ENCODE measurements around the gene PRDX6. TPM values are rescaled to one million over a fixed set of nuclear protein-coding genes. Genes with fewer than 3 reads are reported as not detected.
"Not testable (repeated sequence)": the region's sequence is repeated elsewhere in the genome, so short reads cannot be mapped to it uniquely, and the experiment has no call there.

Gene PRDX6
- total RNA-seq, 4 donors from 2014 or later: 141 to 247 (median 175) TPM

- peaks cover 0 to 23% (median 9%) of the 10 kb centered on the region in 3 donors for H3K4me1 ChIP-seq
- no peak overlapping the region for H3K27ac ChIP-seq
- H3K9me3 ChIP-seq: peaks cover 0 to 2% (median 0%) of the 10 kb centered on the region in 3 donors
- no peaks in the 10 kb centered on the region for H3K36me3 ChIP-seq
- WGBS, 2 donors: 86% methylated on average over 2 of the region's 2 CpGs
- no peak overlapping the region for H3K4me3 ChIP-seq
- intact Hi-C loops (cut with DNase I): no loop called here
- TF ChIP-seq POLR2A (IDR thresholded peaks at IDR 0.05): no peak
- TF ChIP-seq CTCF (IDR thresholded peaks at IDR 0.05): no peak
- DNase-seq: no peak
- H3K27me3 ChIP-seq: peaks cover 0 to 8% (median 0%) of the 10 kb centered on the region in 4 donors
Observed at GRCh38 chr1:173508541-173508940, 31.4 kb downstream of the PRDX6 start.

- no peak for DNase-seq
- no peak overlapping the region for H3K4me3 ChIP-seq
- H3K4me1 ChIP-seq: peaks cover 0 to 23% (median 9%) of the 10 kb centered on the region in 3 donors
- peaks cover 0 to 3% (median 0%) of the 10 kb centered on the region in 4 donors for H3K27me3 ChIP-seq
- 62 to 67% methylated on average over 1 of the region's 1 CpG for WGBS, 2 donors
- no peak overlapping the region for H3K27ac ChIP-seq
- H3K36me3 ChIP-seq: no peaks in the 10 kb centered on the region
- H3K9me3 ChIP-seq: peaks cover 0 to 6% (median 0%) of the 10 kb centered on the region in 3 donors
- intact Hi-C loops (cut with DNase I): no loop called here
- TF ChIP-seq POLR2A (IDR thresholded peaks at IDR 0.05) (no peak), CTCF (IDR thresholded peaks at IDR 0.05) (no peak)
Observed at GRCh38 chr1:173509797-173510196, 32.7 kb downstream of the PRDX6 start.

- DNase-seq; H3K36me3 ChIP-seq; intact Hi-C loops (cut with DNase I); H3K27me3 ChIP-seq; H3K27ac ChIP-seq; H3K9me3 ChIP-seq; H3K4me1 ChIP-seq; H3K4me3 ChIP-seq: not testable (repeated sequence)
- WGBS, 2 donors: 83 to 100% methylated on average over 1 of the region's 1 CpG
Observed at GRCh38 chr1:173514503-173514902, 37.4 kb downstream of the PRDX6 start.

GRCh38 chr1:173520799-173521198, 43.7 kb downstream of the PRDX6 start:
- TF ChIP-seq CTCF (IDR thresholded peaks at IDR 0.05) (no peak), POLR2A (IDR thresholded peaks at IDR 0.05) (no peak)

GRCh38 chr1:173523329-173523728, 46.2 kb downstream of the PRDX6 start:
- no peak for DNase-seq
- Histone ChIP-seq H3K4me1 (peaks cover 0 to 4% (median 0%) of the 10 kb centered on the region in 3 donors), H3K4me3 (no peak overlapping the region), H3K9me3 (no peaks in the 10 kb centered on the region), H3K36me3 (no peaks in the 10 kb centered on the region), H3K27me3 (peaks cover 0 to 3% (median 0%) of the 10 kb centered on the region in 4 donors), H3K27ac (no peak overlapping the region)
- intact Hi-C loops (cut with DNase I): no loop called here
- WGBS, 2 donors: 83 to 95% methylated on average over 3 of the region's 3 CpGs
- no peak for TF ChIP-seq POLR2A (IDR thresholded peaks at IDR 0.05)
- no peak for TF ChIP-seq CTCF (IDR thresholded peaks at IDR 0.05)

More at GRCh38 chr1:173520799-173521198, 43.7 kb downstream of the PRDX6 start:
- Histone ChIP-seq H3K9me3 (no peaks in the 10 kb centered on the region), H3K36me3 (no peaks in the 10 kb centered on the region), H3K4me1 (no peaks in the 10 kb centered on the region), H3K27ac (no peak overlapping the region), H3K4me3 (no peak overlapping the region), H3K27me3 (peaks cover 0 to 3% (median 0%) of the 10 kb centered on the region in 4 donors)
- WGBS, 2 donors: 87 to 91% methylated on average over 2 of the region's 2 CpGs
- DNase-seq: no peak
- intact Hi-C loops (cut with DNase I): no loop called here

GRCh38 chr1:173525926-173526325, 48.8 kb downstream of the PRDX6 start:
- H3K4me1 ChIP-seq: peaks cover 0 to 4% (median 0%) of the 10 kb centered on the region in 3 donors
- no peak overlapping the region for H3K4me3 ChIP-seq
- no peak for TF ChIP-seq CTCF (IDR thresholded peaks at IDR 0.05)
- no peak for TF ChIP-seq POLR2A (IDR thresholded peaks at IDR 0.05)
- no peaks in the 10 kb centered on the region for H3K9me3 ChIP-seq
- WGBS, 2 donors: 63 to 75% methylated on average over 1 of the region's 1 CpG
- intact Hi-C loops (cut with DNase I): no loop called here
- H3K27me3 ChIP-seq: peaks cover 0 to 3% (median 0%) of the 10 kb centered on the region in 4 donors
- H3K27ac ChIP-seq: no peak overlapping the region
- no peak for DNase-seq
- no peaks in the 10 kb centered on the region for H3K36me3 ChIP-seq
